ENCODE results near the gene GPR25.
"Not testable (repeated sequence)": the region's sequence is repeated elsewhere in the genome, so short reads cannot be mapped to it uniquely, and the experiment has no call there.

GPR25 gene

DNA sequence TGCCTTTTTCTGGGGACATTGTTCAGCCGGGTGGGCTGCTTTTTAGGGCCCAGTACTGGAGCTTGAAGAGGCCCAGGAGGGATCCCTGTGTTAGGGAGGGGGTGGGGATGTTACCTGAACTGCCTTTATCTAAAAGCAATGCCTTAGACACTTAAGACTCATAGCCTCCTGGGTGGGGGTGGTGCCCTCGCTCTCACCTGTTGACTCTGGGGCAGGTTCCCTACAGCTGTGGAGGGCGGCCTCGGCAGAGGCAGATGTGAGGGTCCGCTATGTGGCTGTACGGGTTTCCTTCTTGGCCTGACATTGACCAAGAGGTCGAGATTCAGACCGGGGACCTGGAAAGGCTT lies 22.6 kb downstream of the GPR25 start:
- no peak for DNase-seq (ENCODE audit: low read depth)

DNA sequence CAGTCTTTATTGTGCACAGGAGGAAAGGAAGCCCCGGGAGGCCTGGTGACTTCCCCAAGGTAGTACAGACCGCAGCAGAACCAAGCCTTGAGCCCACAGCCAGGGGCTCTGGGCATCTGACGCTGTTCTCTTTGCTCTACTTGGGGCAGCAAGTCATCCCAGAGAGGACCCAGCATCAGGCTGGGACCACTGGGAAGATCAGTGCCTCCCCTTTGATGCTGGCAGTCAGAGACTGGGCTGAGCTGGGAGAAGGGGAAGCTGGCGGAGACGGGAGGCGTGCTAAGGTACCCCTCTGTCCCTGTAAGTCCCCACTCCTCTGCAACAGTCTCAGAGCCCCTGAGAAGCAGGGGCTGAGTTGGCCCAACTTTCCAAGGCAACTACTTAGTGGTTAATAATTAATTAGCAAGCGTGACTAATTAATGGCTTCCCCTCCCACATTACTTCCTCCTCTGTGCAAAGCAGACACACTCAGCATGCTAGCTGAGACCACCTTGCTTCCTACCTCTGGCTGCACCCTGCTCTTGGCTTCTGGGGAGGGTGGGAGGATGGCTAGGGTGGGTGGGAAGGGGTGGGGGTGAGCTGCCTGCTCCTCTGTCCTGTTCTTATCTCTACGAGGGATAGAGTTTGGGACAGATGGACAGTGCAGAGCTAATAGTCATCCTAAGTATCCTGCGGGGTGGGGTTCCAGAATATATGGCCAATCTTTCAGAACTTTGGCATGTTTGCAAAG lies 23.2 kb downstream of the GPR25 start:
- no peak for DNase-seq (ENCODE audit: low read depth)

DNA sequence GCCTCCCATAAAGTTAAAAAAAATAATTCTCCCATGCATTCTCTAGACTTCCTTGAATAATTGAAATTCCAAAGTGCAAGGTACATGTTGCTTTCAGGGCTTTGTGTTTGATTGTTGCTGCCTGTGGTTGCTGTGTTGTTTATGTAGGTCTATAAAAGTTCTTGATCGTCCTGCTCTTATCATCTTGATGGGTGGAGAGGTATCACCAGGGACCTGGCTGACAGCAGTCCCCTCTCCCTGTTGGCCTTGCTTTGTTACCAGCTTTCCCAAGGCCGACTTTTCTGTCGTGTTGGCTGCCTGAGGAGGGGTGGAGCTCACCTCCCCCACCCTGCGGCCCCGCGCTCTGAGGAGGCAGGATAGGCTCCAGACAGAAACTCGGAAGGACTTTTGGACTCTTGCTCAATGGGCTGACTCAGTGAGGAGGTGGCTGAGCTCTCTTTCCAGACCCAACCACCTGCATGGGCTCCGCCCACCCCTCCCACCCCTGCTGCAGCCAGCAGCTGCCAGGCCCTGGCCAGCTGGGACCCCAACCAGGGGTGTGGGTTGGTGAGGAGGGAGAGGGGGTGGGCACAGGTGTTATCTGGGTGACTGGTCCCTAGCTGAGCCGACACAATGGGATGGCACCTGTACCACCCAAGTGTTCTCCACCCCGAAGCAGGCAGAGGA lies 23.9 kb downstream of the GPR25 start:
- no peak for DNase-seq (ENCODE audit: low read depth)

DNA sequence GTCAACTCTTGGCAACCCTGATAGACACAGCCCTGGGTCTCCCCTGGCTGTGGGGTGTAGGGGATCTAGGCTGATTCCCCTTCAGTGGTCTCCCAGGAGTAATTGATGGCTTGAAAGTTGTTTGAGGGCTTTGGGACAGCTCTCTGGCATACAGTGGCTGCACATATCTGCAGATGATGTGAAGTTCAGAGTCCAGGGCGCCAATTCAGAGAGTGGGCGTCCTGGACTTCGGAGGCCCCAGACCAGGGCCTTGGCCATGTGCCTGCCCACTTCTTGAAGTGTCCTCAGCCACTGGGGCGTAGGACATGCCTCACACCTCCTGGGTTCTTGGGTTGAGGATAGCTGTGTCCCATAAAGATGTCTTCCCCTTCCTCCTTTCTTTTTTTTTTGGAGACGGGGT lies 24.5 kb downstream of the GPR25 start:
- DNase-seq (ENCODE audit: low read depth), result no peak

DNA sequence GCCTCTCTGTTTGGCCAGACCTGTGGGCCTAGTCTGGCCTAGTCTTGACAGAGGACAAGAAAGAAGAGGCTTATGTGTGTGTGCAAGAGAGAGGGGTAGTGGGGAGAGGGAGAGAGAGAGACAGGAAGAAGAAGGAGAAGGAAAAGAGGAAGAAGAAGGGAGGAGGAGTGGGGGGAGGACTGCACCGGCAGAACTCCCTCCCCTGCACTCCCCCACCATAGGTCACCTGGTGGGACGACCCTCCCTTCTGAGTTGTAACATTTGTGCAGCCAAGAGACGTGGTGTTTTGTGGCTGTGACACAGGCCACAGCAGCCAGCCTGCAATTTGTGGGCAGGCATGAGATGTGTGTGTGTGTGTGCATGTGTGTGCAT lies 26.2 kb downstream of the GPR25 start:
- no peak for DNase-seq (ENCODE audit: low read depth)

DNA sequence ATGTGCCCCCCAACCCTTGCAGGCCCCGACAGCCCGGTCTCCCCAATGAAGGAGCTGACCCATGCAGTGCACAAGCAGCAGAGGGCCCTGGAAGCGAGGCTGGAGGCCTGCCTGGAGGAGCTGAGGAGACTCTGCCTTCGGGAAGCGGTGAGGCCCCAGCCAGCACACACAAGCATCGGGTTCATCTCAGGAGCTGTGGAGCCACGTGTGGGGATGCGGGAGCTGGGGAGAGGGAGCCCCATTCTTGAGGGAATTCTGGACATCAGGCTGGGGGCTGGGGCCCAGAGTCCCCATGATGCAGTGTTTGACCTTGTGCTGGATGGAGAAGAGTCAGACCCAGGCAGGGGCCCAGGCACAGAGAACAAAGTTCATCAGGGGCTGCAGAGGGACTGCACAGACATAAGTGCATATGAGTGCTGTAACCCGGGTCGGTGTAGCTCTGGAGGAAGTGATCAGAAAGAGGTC lies 26.7 kb downstream of the GPR25 start:
- DNase-seq (ENCODE audit: low read depth), result no peak

DNA sequence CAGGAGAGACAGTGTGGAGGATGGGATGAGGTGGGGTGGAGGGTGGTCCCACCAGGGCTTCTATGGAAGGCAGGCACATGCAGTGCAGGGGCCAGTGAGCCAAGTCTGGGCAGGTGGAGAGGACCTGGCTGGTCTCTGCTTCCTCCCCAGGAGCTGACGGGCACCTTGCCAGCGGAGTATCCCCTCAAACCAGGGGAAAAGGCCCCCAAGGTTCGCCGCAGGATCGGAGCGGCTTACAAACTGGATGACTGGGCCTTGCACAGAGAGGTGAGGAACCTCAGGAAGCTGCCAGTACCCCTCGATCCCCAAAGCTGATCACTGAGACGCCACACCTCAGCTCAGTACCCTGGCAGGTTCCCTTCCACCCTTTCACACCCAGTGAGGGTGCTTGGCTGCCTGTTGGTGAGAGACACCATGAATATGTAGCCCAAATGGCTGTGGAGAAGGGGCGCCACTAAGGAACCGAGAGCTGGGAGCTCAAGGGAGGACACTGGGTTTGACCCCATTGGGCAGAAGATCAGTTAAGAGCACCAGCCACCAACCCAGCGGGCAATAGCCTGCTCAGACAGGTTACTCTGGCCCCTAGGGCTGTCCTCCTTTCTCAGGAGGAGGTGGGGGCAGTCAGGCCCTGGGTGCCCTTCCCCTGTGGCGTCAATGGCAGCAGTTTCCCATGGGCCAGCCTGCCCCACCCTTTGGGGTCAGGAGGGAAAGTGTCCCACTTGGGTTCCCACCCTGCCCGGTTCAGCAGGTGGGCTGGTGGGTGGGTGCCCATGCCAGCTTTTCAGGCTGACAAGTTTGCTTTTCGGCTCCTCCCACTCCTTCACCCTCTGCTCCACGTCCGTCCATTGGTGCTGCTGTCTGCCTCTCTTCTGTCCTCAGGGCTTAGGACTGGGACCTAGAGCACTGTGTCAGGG lies 27.4 kb downstream of the GPR25 start:
- DNase-seq (ENCODE audit: low read depth), result no peak

DNA sequence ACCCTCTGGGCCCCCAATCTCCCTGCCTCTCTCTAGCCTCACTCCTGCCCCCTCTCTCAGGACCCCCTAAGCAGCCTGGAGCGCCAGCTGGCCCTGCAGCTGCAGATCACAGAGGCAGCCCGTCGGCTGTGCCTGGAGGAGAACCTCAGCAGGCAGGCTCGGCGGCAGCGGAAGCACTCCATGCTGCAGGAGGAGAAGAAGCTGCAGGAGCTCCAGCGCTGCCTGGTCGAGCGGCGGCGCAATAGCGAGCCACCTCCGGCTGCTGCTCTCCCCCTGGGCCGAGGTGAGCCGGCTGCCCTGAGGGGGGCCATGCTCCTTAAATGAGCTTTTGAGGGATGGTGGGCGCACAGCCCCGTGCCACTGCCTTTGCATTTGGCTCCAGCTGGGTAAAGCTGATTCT lies 28.1 kb downstream of the GPR25 start:
- no peak for DNase-seq (ENCODE audit: low read depth)

DNA sequence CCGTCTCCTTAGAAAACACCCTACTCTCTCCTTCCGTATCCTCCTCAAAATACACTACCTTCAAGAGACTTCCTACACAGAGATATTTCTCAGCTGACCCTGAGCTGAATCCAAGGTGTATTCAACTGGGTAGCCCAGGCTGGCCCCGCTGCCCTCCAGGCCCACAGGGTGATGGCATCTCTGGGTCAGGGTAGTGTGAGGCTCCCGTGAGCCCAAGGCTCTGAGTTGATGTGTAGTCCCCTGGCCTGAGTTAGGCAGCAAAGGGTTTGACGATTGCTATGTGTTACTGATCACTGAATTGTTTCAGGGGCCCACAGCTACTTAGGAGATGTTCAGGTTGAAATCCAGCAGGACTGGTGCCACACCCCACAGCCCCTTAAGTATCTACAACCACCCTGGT lies 28.6 kb downstream of the GPR25 start:
- no peak for DNase-seq (ENCODE audit: low read depth)

DNA sequence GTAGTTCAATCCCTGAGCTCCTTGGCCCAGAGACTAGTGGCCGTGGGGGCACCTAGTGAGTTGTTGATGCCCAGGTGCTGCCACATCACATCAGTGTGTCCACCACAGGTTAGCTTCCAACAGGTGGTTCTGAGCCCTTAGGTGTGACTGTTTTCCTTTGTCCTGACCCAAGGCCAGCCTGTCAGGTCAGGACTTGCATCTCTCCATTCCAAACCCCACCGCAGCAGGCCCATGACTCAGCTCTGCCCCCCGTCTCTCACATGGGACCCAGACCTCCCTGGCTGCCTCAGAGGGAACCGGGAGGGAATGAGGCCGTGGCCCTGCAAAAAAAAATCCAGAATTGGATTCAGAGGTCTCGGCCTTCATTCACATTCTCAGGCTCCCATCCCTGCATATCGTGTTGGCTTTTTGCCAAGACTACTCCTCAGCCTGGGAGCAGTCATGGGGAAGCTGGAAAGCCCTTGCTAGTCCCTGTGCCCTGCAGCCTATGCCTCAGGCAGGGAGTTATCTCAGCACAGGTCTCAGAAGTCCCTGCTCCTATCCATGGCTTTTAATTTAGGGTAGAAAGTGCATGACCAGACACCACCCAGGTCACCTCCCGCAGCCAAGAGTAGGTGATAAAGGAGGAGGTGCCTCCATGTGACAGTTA lies 29.1 kb downstream of the GPR25 start:
- no peak for DNase-seq (ENCODE audit: low read depth)

DNA sequence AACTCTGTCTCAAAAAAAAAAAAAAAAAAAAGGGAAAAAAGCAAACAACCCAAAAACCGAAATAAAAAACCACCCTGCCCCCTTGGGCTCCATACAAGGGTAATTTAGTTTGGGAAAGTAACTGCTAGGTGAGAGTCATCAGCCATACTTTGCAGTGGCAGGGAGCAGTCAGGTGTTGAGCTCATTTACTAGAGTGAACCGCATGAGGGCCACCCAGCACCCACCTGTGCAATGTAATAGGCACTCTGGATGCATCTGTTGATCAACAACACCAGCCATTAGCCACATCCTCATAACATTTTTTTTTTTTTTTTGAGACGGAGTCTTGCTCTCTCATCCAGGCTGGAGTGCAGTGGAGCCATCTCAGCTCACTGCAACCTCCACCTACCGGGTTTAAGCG lies 31.0 kb downstream of the GPR25 start:
- DNase-seq (ENCODE audit: low read depth), result no peak

DNA sequence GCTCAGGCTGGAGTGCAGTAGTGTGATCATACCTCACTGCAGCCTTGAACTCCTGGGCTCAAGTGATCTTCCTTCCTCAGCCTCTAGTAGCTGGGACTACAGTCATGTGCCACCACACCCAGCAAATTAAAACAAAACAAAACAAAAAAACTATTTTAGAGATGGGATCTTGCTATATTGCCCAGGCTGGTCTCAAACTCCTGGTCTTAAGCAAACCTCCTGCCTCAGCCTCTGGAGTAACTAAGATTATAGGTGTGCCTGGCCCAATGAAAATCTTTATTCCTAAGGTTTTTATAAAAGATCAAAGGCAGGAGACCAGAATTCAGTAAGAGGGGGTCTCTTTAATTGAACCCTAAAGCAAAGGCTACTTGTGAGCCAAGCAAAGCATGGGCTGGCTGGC lies 32.0 kb downstream of the GPR25 start:
- no peak for DNase-seq (ENCODE audit: low read depth)

DNA sequence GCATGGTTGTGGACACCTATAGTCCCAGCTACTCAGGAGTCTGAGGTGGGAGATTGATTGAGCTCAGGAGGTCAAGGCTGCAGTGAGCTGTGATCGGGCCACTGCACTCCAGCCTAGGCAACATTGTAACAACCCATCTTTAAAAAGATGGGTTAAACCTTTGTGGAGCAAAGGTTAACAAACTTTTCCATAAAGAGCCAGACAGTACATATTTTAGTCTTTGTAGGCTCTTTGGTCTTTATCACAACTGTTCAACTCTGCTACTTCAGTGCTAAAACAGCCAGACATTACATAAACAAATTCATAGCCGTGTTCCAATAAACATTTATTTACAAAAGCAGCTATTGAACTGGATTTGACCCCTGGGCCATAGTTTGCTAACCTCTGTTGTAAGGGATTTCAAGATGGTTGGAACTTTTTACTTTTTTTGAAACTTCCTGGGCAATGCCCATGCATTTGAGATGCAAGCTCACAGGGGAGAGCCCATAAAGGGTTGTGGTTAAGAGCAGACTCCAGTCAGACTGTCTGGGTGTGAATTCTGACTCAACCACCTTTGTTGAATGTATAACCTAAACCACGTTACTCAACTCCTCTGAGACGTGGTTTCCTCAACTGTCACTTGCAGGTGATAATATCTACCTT lies 32.8 kb downstream of the GPR25 start:
- no peak for DNase-seq (ENCODE audit: low read depth)

DNA sequence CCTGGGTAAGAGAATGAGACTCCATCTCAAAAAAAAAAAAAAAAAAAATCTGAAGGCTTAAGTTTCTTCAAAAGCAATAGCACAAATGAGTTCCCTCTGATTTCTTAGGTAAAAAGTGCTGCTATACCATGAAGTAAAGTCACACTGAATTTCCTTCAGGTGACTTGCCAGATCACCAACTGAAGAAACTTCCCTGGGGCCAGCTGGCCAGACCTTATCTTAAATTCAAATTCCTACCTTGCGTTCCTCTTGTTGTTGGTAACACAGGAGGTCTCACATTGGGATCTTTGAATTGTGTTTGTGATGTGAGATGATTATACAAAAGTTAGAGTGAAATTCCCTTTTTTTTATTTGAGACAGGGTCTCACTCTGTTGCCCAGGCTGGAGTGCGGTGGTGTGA lies 33.7 kb downstream of the GPR25 start:
- no peak for DNase-seq (ENCODE audit: low read depth)

DNA sequence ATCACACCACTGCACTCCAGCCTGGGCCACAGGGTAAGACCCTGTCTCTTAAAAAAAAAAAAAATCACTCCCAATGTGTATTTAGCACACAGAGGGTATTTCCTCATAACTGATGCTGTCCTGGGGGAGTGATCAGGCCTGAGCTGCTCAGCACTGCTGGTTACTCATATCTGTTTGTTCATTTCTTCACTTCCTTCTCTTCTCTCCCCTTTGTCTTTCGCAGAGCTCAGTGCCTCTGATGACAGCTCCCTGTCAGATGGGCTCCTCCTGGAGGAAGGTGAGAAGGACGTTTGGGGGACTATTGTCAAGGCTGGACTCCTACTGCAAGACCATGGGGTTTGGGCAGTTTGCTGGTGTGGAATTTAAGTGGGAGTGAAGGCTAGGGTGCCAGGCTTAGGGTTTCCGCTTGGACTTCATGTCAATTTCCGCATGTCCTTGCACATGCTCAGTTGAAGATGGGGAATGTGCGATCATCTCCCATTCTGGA lies 34.9 kb downstream of the GPR25 start:
- no peak for DNase-seq (ENCODE audit: low read depth)

DNA sequence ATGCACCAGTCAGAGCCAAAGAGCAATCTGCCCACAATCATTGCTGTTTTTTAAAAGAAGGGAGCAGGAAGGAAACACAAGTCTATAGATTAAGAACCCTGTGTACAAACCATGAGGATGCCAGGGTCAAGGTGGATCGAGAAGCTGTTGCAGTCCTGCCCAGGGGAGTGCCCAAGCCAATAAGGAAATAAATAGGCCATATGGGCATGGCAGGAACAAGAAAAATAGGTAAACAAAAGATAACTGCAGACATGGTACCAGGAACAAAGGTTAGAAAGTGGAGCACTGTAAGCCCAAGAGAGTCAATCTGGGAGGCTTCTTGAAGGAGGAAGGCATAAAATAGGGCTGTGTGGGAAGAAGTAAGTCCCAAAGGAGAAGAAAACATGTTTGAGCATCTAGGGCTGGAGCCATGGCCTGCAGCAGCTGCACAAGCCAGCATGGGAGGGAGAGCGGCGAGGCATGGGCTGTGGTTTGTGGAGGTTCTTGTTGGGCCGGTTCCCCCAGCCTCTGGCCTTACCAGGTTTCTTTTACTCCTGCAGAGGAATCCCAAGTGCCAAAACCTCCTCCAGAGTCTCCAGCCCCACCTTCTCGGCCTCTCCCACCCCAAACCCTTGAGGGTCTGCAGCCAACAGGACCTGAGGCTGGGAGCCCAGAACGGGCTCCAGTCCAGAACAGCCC lies 35.5 kb downstream of the GPR25 start:
- DNase-seq (ENCODE audit: low read depth), result no peak

DNA sequence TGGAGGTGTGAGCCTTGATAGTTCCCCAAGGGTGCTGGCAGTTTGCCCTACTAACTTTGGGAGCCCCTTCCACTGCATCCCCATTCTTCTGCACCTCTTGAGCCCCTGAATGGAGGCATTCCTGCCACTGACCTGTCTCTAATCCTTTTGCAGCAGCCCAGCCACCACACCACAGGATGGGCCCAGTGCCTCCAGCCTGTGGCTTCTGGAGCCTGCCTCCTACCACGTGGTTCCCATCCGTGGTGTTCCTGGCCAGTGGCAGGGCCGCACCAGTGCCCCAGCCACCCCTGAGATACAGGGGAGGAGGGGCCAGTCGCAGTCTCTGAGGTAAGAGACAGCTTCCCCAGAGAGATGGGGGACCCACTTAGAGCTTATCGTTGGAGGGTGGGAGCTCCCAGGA lies 36.3 kb downstream of the GPR25 start:
- no peak for DNase-seq (ENCODE audit: low read depth)

DNA sequence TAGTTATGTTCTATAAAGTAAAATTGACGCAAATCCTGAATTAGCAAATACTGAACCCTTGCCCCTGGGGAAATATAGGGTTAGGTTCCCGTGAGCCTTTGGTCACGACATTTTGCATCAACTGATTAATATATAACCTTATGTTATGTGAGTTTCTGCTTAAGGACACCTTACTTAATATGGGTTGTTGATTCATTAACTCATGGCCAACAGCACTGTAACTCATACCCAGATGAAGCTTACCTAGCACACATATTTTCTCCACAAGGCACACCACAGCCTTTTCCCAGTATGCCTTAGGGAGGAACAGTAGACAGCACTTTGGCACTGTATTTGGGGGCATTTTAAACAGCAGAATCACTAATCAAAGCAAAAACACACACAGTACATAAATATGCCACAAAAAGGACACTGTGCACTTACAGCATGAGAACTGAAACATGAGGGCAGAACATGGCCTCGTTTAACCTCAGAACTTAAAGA lies 37.0 kb downstream of the GPR25 start:
- DNase-seq (ENCODE audit: low read depth), result no peak

DNA sequence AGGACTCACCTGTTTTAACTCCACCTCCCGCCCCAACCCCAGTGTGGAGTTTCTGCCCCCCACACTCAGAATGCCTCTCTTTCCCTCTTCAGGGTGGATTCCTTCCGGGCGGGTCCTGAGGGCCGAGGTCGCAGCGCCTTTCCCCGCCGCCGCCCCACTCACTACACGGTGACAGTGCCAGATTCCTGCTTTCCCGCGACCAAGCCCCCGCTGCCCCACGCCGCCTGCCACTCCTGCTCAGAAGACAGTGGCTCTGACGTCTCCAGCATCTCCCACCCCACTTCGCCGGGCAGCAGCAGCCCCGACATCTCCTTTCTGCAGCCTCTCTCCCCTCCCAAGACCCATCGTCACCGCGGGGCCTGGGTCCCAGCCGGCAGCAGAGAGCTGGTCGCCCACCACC lies 38.6 kb downstream of the GPR25 start:
- no peak for DNase-seq (ENCODE audit: low read depth)

DNA sequence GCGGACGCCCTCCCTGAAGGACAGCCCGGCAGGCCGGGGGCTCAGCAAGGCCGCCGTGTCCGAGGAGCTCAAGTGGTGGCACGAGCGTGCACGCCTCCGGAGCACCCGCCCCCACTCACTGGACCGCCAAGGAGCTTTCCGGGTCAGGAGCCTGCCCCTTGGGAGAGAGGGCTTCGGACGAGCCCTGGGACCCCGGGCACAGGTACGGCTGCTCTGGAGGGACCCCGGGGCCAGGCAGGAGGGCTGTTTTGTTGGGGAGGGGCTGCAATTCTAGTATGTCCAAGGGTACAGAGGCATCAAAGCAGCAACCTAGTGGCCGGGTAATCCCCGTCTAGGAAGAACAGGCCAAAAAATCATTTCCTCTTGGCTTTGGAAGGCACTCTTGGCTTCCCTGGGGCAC lies 39.2 kb downstream of the GPR25 start:
- not testable (repeated sequence) for DNase-seq (ENCODE audit: low read depth)

Data from CMK (cell line).